H9 (cell line): ENCODE measurements around the gene PCSK6. TPM values are rescaled to one million over a fixed set of nuclear protein-coding genes. Genes with fewer than 3 reads are reported as not detected.

Source experiments
- DNase-seq: peaks from one replicate; pipeline ENCODE4 v3.0.0-alpha.2; 2017
- H2AFZ ChIP-seq: one replicate; pipeline ENCODE4 v1.6.1; 2013; ENCODE audit warnings: mild to moderate bottlenecking, low read length, control low read depth, moderate library complexity
- H2AK5ac ChIP-seq: 2 replicates; pipeline ENCODE4 v1.6.1; 2013; ENCODE audit warnings: low read length, control low read depth, mixed read lengths; ENCODE audit not compliant: insufficient read length
- H2BK120ac ChIP-seq: one replicate; pipeline ENCODE4 v1.6.1; 2013; ENCODE audit warnings: low read depth, mild to moderate bottlenecking, low read length, control low read depth, inconsistent platforms; ENCODE audit not compliant: poor library complexity, severe bottlenecking
- H2BK12ac ChIP-seq: 2 replicates; pipeline ENCODE4 v1.6.1; 2013; ENCODE audit warnings: low read length, control low read depth, mixed read lengths, low read depth; ENCODE audit not compliant: insufficient read length
- H2BK15ac ChIP-seq: 2 replicates; pipeline ENCODE4 v1.6.1; 2013; ENCODE audit warnings: low read depth, low read length, control low read depth
- H2BK20ac ChIP-seq: one replicate; pipeline ENCODE4 v1.6.1; 2013; ENCODE audit warnings: low read depth, mild to moderate bottlenecking, low read length, control low read depth, inconsistent platforms; ENCODE audit not compliant: poor library complexity, severe bottlenecking
- H2BK5ac ChIP-seq: 2 replicates; pipeline ENCODE4 v1.6.1; 2013; ENCODE audit warnings: low read length, control low read depth, mixed read lengths; ENCODE audit not compliant: insufficient read length
- H3K14ac ChIP-seq: 2 replicates; pipeline ENCODE4 v1.6.1; 2013; ENCODE audit warnings: low read length, control low read depth; ENCODE audit not compliant: insufficient read depth
- H3K18ac ChIP-seq: 2 replicates; pipeline ENCODE4 v1.6.1; 2013; ENCODE audit warnings: low read depth, mild to moderate bottlenecking, mixed read lengths, low read length, control low read depth; ENCODE audit not compliant: insufficient read length
- H3K23ac ChIP-seq: 2 replicates; pipeline ENCODE4 v1.6.1; 2013; ENCODE audit warnings: low read length, control low read depth, mixed read lengths, low read depth; ENCODE audit not compliant: insufficient read length
- H3K23me2 ChIP-seq: 2 replicates; pipeline ENCODE4 v1.6.1; 2013; ENCODE audit warnings: low read depth, mild to moderate bottlenecking, mixed read lengths, low read length, control low read depth; ENCODE audit not compliant: insufficient read length, poor library complexity, severe bottlenecking
- H3K27ac ChIP-seq: 2 replicates; pipeline ENCODE4 v1.5.1; 2013; ENCODE audit warnings: low read length, control low read depth, mixed read lengths, low read depth; ENCODE audit not compliant: insufficient read length
- H3K27me3 ChIP-seq: 2 replicates; pipeline ENCODE4 v1.6.1; 2013; ENCODE audit warnings: low read length, control low read depth, inconsistent platforms; ENCODE audit not compliant: insufficient read depth
- H3K4ac ChIP-seq: 2 replicates; pipeline ENCODE4 v1.6.1; 2013; ENCODE audit warnings: low read depth, mild to moderate bottlenecking, control low read depth, inconsistent platforms, low read length, moderate library complexity
- H3K4me1 ChIP-seq: 2 replicates; pipeline ENCODE4 v1.6.1; 2013; ENCODE audit warnings: low read length, control low read depth, inconsistent platforms; ENCODE audit not compliant: insufficient read depth
- H3K4me2 ChIP-seq: 2 replicates; pipeline ENCODE4 v1.6.1; 2013; ENCODE audit warnings: low read length, control low read depth, mixed read lengths; ENCODE audit not compliant: insufficient read length, insufficient read depth
- H3K56ac ChIP-seq: 2 replicates; pipeline ENCODE4 v1.6.1; 2013; ENCODE audit warnings: low read depth, mild to moderate bottlenecking, mixed read lengths, low read length, control low read depth; ENCODE audit not compliant: insufficient read length
- H3K79me1 ChIP-seq: 2 replicates; pipeline ENCODE4 v1.6.1; 2013; ENCODE audit warnings: low read depth, mild to moderate bottlenecking, moderate library complexity, low read length, control low read depth, inconsistent platforms; ENCODE audit not compliant: insufficient read depth, poor library complexity, severe bottlenecking
- H3K79me2 ChIP-seq: 2 replicates; pipeline ENCODE4 v1.6.1; 2013; ENCODE audit warnings: low read length, control low read depth, inconsistent platforms; ENCODE audit not compliant: insufficient read depth
- H3K9ac ChIP-seq: 2 replicates; pipeline ENCODE4 v1.6.1; 2013; ENCODE audit warnings: low read length, control low read depth, mixed read lengths; ENCODE audit not compliant: insufficient read length; ENCODE audit errors: extremely low read depth
- H3K9me3 ChIP-seq: one replicate; pipeline ENCODE4 v1.6.1; 2013; ENCODE audit warnings: low read depth, low read length, inconsistent platforms; ENCODE audit not compliant: control insufficient read depth
- H3T11ph ChIP-seq: one replicate; pipeline ENCODE4 v1.6.1; 2013; ENCODE audit warnings: mild to moderate bottlenecking, low read length, control low read depth, inconsistent platforms
- H4K20me1 ChIP-seq: one replicate; pipeline ENCODE4 v1.6.1; 2013; ENCODE audit not compliant: control insufficient read depth, insufficient read length, insufficient read depth
- H4K5ac ChIP-seq: 2 replicates; pipeline ENCODE4 v1.6.1; 2013; ENCODE audit warnings: low read depth, mild to moderate bottlenecking, mixed read lengths, low read length, control low read depth; ENCODE audit not compliant: insufficient read length
- H4K8ac ChIP-seq: replicated peaks from 2 replicates; pipeline ENCODE4 v1.6.1; 2013; ENCODE audit warnings: low read length, control low read depth, mixed read lengths, low read depth; ENCODE audit not compliant: insufficient read length
- H4K91ac ChIP-seq: 2 replicates; pipeline ENCODE4 v1.6.1; 2013; ENCODE audit warnings: low read depth, mild to moderate bottlenecking, moderate library complexity, mixed read lengths, low read length, control low read depth; ENCODE audit not compliant: insufficient read length
- H3K27ac Mint-ChIP-seq, 3 experiments: 2 replicates in 2 of 3; 3 replicates in 1 of 3; pipeline ENCODE4 v1.8.0; 2020 to 2021; ENCODE audit warnings: mixed read lengths in 3 of 3, mild to moderate bottlenecking in 1 of 3, moderate library complexity in 1 of 3
- H3K27me3 Mint-ChIP-seq: 2 replicates; pipeline ENCODE4 v1.8.0; 2021; ENCODE audit warnings: low read depth, mild to moderate bottlenecking, moderate library complexity, mixed read lengths
- H3K36me3 Mint-ChIP-seq, 3 experiments: 2 replicates in 2 of 3; 3 replicates in 1 of 3; pipeline ENCODE4 v1.8.0; 2020 to 2021; ENCODE audit warnings: low read depth in 3 of 3, mixed read lengths in 3 of 3; ENCODE audit not compliant: insufficient read depth in 1 of 3
- H3K4me1 Mint-ChIP-seq, 2 experiments: 2 replicates each; pipeline ENCODE4 v1.8.0; 2020; ENCODE audit warnings: mixed read lengths in 2 of 2
- H3K4me3 Mint-ChIP-seq, 2 experiments: 2 replicates in 1 of 2; 3 replicates in 1 of 2; pipeline ENCODE4 v1.8.0; 2020 to 2021; ENCODE audit warnings: mild to moderate bottlenecking in 2 of 2, mixed read lengths in 2 of 2, moderate library complexity in 1 of 2
- H3K9me3 Mint-ChIP-seq, 2 experiments: 2 replicates in 1 of 2; 3 replicates in 1 of 2; pipeline ENCODE4 v1.8.0; 2020; ENCODE audit warnings: mild to moderate bottlenecking in 2 of 2, mixed read lengths in 2 of 2, moderate library complexity in 1 of 2
- WGBS: extraction: QIAGEN DNeasy Blood & Tissue Kit; methylation state at CpG from one replicate; pipeline ENCODE4 v1.1.7; 2013; ENCODE audit warnings: missing lambda C conversion rate, low lambda C conversion rate, mixed read lengths; ENCODE audit not compliant: insufficient read length; ENCODE audit errors: extremely low coverage; 5-methylcytosine and 5-hydroxymethylcytosine counted together
- total RNA-seq: library from RNA; stranded (reverse); gene quantifications from 2 replicates; pipeline ENCODE4 v1.2.1, GENCODE V29; 2021
- TF ChIP-seq, protein P1 (sequence below): fragments of 200-600 bp; sonication (generic); conservative IDR thresholded peaks from 3 replicates; pipeline ENCODE4 v1.8.0; 2021; ENCODE audit warnings: antibody characterized with exemption, mild to moderate bottlenecking

Gene PCSK6
- total RNA-seq, 1 experiment from 2014 or later = 4.0 TPM

DNA sequence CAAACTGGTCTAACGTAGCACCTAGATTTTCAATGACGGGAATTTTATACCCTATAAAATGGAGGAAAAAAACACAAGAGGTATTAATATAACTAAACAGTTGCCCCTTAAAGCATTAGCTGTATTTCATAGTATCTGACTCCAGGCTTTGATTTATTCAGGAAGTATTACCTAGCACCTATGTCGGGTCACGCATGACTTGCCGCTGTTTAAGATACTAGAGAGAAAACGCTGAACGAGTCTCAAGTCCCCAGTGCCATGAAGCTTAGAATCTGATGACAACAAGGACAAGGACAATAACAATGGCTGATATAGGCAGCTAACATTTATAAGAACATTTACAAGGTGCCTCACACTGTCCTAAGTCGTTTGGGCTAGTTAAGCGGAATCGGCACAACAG lies 196.4 kb downstream of the PCSK6 start:
- Histone ChIP-seq H3T11ph (no peak overlapping the region), H3K23me2 (peaks cover 7% of the 10 kb centered on the region), H2BK15ac (no peak overlapping the region), H4K20me1 (no peaks in the 10 kb centered on the region), H4K5ac (no peak overlapping the region), H3K79me2 (peaks cover 23% of the 10 kb centered on the region), H3K56ac (no peak overlapping the region), H3K14ac (no peak overlapping the region), H3K9me3 (no peaks in the 10 kb centered on the region), H3K23ac (no peak overlapping the region), H2AFZ (no peak overlapping the region), H2AK5ac (no peak overlapping the region), H3K18ac (no peak overlapping the region), H3K4ac (no peak overlapping the region), H4K8ac (no peak overlapping the region), H3K27ac (no peak overlapping the region), H2BK12ac (no peak overlapping the region), H3K9ac (peak overlapping the region; percentile 12), H2BK20ac (no peak overlapping the region), H4K91ac (no peak overlapping the region), H2BK5ac (no peak overlapping the region), H3K79me1 (peaks cover 3% of the 10 kb centered on the region), H2BK120ac (no peak overlapping the region), H3K27me3 (no peaks in the 10 kb centered on the region), H3K4me2 (peak overlapping the region; percentile 81), H3K4me1 (no peaks in the 10 kb centered on the region)
- no peak for DNase-seq
- Mint-ChIP-seq H3K4me3 (peak overlapping the region; percentile 91 to 92), H3K4me1 (peaks cover 11 to 18% of the 10 kb centered on the region in 2 experiments), H3K27ac (no peak overlapping the region; a peak in 1 of 7 replicates), H3K36me3 (peaks cover 13 to 40% (median 36%) of the 10 kb centered on the region in 3 experiments; a peak in 6 of 7 replicates), H3K27me3 (no peaks in the 10 kb centered on the region), H3K9me3 (no peaks in the 10 kb centered on the region)
- no CpG with 5 or more reads among the region's 10 CpGs for WGBS
- TF ChIP-seq, protein P1, sequence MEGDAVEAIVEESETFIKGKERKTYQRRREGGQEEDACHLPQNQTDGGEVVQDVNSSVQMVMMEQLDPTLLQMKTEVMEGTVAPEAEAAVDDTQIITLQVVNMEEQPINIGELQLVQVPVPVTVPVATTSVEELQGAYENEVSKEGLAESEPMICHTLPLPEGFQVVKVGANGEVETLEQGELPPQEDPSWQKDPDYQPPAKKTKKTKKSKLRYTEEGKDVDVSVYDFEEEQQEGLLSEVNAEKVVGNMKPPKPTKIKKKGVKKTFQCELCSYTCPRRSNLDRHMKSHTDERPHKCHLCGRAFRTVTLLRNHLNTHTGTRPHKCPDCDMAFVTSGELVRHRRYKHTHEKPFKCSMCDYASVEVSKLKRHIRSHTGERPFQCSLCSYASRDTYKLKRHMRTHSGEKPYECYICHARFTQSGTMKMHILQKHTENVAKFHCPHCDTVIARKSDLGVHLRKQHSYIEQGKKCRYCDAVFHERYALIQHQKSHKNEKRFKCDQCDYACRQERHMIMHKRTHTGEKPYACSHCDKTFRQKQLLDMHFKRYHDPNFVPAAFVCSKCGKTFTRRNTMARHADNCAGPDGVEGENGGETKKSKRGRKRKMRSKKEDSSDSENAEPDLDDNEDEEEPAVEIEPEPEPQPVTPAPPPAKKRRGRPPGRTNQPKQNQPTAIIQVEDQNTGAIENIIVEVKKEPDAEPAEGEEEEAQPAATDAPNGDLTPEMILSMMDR = no peak
